T-helper 2 cell treated with Interferon-gamma antibody and Interleukin-4, amounts not matched to agents 100 ng/mL and 5 ng/mL, for 36 hours (primary cell): ENCODE measurements around the gene KAZN. TPM values are rescaled to one million over a fixed set of nuclear protein-coding genes. Genes with fewer than 3 reads are reported as not detected.
"Not testable (repeated sequence)": the region's sequence is repeated elsewhere in the genome, so short reads cannot be mapped to it uniquely, and the experiment has no call there.

Experiments
- intact Hi-C: fragments of 100-400 bp; cut with micrococcal nuclease; formaldehyde crosslinking; loops from one replicate; pipeline ENCODE4 v1.15.1; 2023
- total RNA-seq: library from RNA; stranded (reverse); gene quantifications from 2 replicates; pipeline ENCODE4 v1.2.3, GENCODE V29; 2022

KAZN gene
- total RNA-seq, 1 donor from 2014 or later = 0.48 TPM

- intact Hi-C loops = no loop called here
Measured at GRCh38 chr1:15117671-15118325, 519.3 kb downstream of the KAZN start.

GRCh38 chr1:15118579-15118978, 520.1 kb downstream of the KAZN start:
- intact Hi-C loops = no loop called here

- intact Hi-C loops = no loop called here
Measured at GRCh38 chr1:15120251-15120945, 521.9 kb downstream of the KAZN start.

- intact Hi-C loops = no loop called here
Measured at GRCh38 chr1:15122331-15122730, 523.8 kb downstream of the KAZN start.

GRCh38 chr1:15123270-15123669, 524.8 kb downstream of the KAZN start:
- intact Hi-C loops = no loop called here

GRCh38 chr1:15123925-15124324, 525.4 kb downstream of the KAZN start:
- intact Hi-C loops = no loop called here

- intact Hi-C loops = no loop called here
Measured at GRCh38 chr1:15124362-15125100, 526.0 kb downstream of the KAZN start.

GRCh38 chr1:15125101-15125745, 526.7 kb downstream of the KAZN start:
- intact Hi-C loops = no loop called here

GRCh38 chr1:15128077-15128476, 529.6 kb downstream of the KAZN start:
- intact Hi-C loops = loop anchor here (1.0 kb wide), 2 partner anchors 144 to 176 kb away; no protein-coding TSS in a partner anchor

GRCh38 chr1:15128520-15129313, 530.2 kb downstream of the KAZN start:
- intact Hi-C loops = loop anchor here (1.0 kb wide), 2 partner anchors 144 to 176 kb away; no protein-coding TSS in a partner anchor

- intact Hi-C loops = no loop called here
Measured at GRCh38 chr1:15129944-15130343, 531.5 kb downstream of the KAZN start.

- intact Hi-C loops = no loop called here
Measured at GRCh38 chr1:15130607-15131006, 532.1 kb downstream of the KAZN start.

GRCh38 chr1:15132965-15133364, 534.5 kb downstream of the KAZN start:
- intact Hi-C loops = no loop called here

- intact Hi-C loops = no loop called here
Measured at GRCh38 chr1:15134285-15134684, 535.8 kb downstream of the KAZN start.

GRCh38 chr1:15135604-15136003, 537.1 kb downstream of the KAZN start:
- intact Hi-C loops = not testable (repeated sequence)

- intact Hi-C loops = no loop called here
Measured at GRCh38 chr1:15137809-15138208, 539.3 kb downstream of the KAZN start.

GRCh38 chr1:15139654-15140350, 541.3 kb downstream of the KAZN start:
- intact Hi-C loops = no loop called here

- intact Hi-C loops = no loop called here
Measured at GRCh38 chr1:15141935-15142539, 543.6 kb downstream of the KAZN start.

- intact Hi-C loops = no loop called here
Measured at GRCh38 chr1:15145327-15145726, 546.8 kb downstream of the KAZN start.

- intact Hi-C loops = no loop called here
Measured at GRCh38 chr1:15146142-15146680, 547.7 kb downstream of the KAZN start.
